SH-SY5Y (cell line): ENCODE results near the gene KIF19.

ENCODE experiments used
- GATA2 ChIP-seq: IDR thresholded peaks from 2 replicates; pipeline ENCODE4 v1.6.1; 2011; ENCODE audit warnings: mild to moderate bottlenecking, low read depth, low read length
- GATA3 ChIP-seq: IDR thresholded peaks from 2 replicates; pipeline ENCODE4 v1.6.1; 2011; ENCODE audit warnings: low read depth, mild to moderate bottlenecking, low read length, moderate library complexity

DNA sequence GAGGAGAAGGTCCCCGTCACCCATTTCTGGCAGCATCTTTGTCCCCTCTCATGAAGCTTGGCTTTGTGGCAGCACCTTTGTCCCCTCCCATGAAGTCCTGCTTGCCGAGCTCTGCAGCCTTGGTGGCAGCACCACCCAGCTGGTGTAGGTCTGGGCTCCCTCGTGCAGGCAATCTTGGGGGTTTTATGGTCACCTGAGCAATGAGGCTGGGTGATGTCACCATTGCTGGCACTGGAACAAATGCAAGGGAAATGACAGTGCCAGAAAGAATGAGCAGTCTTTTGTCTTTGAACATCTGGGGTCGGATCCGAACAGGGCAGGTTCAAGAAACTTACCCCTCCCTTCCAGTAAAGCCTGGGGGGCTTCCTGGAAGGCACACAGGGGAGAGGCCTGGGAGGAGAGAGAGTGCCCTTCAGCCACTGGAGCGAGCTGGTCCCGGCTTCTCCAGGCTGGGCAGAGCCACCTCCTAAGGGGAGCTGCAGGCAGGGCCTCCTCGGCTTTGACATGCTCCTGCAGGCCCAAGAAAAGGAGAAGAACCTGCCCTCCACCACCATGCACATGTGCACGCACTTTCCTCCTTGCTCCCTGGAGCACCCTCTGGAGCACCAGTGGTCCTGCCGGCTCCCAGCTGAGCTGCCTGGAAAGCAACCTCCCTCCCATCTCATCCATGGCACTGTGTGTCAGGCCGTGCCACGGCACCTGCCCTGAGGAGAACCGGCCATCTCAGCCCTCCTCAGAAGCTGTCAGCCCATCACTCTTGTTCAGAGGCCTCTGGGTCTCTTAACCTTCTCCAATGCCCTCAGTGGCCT, 19.6 kb downstream of the KIF19 start:
- TF ChIP-seq GATA3: no peak
- TF ChIP-seq GATA2: no peak
